Iris pigment epithelial cell (primary cell): ENCODE results near the gene IL6.
"Not testable (repeated sequence)": the region's sequence is repeated elsewhere in the genome, so short reads cannot be mapped to it uniquely, and the experiment has no call there.

Experiments
- DNase-seq: peaks from one replicate; pipeline ENCODE4 v3.0.0-alpha.2; 2011; ENCODE audit warnings: low read depth

The IL6 gene

DNA sequence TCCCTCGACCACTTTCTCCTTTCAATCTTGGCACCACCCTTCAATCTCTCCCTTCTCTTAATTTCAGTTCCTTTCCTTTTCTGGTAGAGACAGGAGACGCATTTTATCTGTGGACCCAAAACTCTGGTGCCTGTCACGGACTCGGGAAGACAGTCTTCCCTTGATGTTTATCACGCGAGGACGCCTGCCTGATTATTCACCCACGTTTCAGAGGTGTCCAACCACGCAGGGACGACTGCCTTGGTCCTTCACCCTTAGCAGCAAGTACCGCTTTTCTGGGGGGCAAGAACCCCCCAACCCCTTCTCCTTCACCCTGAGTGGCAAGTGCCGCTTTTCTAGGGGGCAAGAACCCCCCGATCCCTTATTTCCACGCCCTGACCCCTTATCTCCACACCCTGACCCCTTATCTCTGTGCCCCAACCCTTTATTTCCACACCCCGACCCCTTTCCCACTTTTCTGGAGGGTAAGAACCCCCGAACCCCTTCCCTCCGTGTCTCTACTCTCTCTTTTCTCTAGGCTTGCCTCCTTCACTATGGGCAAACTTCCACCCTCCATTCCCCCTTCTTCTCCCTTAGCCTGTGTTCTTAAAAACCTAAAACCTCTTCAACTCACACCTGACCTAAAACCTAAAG, 22.9 kb upstream of the IL6 start:
- DNase-seq: not testable (repeated sequence)

DNA sequence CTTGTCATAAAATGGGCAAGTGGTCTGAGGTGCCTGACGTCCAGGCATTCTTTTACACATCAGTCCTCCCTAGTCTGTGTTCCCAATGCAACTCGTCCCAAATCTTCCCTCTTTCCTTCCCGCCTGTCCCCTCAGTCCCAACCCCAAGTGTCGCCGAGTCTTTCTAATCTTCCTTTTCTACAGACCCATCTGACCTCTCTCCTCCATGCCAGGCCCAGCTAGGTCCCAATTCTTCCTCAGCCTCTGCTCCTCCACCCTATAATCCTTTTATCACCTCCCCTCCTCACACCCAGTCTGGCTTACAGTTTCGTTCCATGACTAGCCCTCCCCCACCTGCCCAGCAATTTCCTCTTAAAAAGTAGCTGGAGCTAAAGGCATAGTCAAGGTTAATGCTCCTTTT, 22.3 kb upstream of the IL6 start:
- not testable (repeated sequence) for DNase-seq

GRCh38 chr7:22705874-22706273, 21.1 kb upstream of the IL6 start:
- DNase-seq: not testable (repeated sequence)

- DNase-seq: not testable (repeated sequence)
These were observed 19.8 kb upstream of the IL6 start for GRCh38 chr7:22707026-22707691.

DNA sequence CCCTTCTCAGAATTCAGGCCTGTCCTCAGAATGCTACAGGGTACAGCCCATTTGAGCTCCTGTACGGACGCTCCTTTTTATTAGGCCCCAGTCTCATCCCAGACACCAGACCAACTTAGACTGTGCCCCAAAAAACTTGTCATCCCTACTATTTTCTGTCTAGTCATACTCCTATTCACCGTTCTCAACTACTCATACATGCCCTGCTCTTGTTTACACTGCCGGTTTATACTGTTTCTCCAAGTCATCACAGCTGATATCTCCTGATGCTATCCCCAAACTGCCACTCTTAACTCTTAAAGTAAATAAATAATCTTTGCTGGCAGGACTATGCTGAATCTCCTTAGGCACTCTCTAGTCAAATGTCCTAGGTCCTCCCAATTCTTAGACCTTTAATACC, 18.8 kb upstream of the IL6 start:
- not testable (repeated sequence) for DNase-seq

DNA sequence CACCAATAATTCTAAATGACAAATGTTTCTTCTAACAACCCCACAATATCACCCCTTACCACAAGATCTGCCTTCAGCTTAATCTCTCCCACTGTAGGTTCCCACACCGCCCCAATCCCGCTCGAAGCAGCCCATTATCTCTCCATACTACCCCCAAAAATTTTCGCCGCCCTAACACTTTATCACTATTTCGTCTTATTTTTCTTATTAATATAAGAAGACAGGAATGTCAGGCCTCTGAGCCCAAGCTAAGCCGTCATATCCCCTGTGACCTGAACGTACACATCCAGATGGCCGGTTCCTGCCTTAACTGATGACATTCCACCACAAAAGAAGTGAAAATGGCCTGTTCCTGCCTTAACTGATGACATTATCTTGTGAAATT, 18.3 kb upstream of the IL6 start:
- not testable (repeated sequence) for DNase-seq

DNA sequence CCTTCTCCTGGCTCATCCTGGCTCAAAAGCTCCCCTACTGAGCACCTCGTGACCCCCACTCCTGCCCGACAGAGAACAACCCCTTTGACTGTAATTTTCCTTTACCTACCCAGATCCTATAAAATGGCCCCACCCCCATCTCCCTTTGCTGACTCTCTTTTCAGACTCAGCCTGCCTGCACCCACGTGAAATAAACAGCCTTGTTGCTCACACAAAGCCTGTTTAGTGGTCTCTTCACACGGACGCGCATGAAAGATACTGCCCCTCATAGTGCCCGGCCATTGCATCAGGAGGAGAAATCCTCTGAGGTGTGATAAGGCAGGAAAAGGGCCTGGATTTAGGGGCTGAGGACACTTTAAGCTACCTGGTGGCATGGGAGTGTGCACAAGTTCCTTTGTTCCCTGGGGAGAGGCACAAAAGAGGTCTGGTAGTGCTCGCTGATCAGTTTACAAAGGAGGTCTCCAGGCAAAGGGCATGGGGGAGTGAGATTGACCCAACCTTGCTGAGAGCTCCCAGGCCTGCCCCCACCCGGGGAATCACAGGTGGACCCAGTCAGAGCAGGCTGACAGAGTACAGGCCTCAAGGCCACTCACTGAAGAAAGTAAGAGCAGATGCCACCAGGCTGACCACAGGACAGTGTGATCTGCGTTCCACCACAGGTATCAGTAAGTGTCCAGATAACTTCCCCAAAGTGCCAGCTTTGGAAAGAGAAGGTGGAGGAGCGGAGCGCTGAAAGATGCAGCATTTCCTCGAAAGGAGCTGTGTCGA, 17.8 kb upstream of the IL6 start:
- not testable (repeated sequence) for DNase-seq

DNA sequence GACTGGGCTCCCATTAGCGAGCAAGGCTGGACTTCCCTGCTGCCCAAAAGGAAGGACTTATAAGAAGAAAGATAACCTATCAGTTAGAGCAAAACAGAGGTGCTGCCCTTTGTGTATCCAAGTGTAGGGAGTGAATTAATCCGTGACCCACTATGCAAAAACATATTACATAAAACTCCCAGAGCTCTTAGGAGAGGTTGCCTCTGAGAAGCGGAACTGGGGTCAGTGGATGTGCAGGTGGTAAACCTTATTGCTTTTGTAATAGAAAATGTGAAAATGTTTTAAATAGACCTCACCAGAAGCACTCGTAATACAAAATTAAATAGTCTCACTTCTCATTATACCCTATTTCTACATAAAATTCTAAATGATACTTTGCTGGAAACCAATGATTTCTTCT, 17.1 kb upstream of the IL6 start:
- no peak for DNase-seq

GRCh38 chr7:22712999-22713398, 14.0 kb upstream of the IL6 start:
- no peak for DNase-seq

GRCh38 chr7:22713463-22713862, 13.5 kb upstream of the IL6 start:
- DNase-seq: no peak

- DNase-seq: no peak
These were observed 11.0 kb upstream of the IL6 start for GRCh38 chr7:22715969-22716368.

- no peak for DNase-seq
These were observed 9.2 kb upstream of the IL6 start for GRCh38 chr7:22717760-22718159.

GRCh38 chr7:22718200-22718711, 8.7 kb upstream of the IL6 start:
- DNase-seq: peak; percentile 94

DNA sequence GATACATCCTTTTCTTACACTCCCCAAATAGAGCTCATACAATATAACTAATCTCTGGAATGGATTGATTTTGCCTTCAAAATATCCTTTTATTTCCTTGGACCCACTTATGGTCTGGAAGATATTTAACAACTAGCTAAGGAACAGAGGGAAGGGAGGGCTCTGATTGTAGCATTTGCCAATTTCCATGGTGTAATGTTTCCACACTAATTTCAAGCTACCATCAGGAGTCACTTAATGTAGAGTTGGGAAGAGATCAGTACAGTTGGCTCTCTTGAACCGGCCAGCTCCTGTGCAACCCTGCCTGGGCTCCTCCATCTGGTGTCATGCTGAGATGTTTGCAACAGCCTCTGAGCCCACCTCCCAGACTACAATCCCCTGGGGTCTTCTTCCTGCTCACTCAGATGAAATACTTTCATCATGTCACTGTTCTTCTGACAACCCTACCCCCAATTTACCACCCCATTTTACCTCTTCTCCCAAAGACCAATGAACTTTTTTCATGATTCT, 8.0 kb upstream of the IL6 start:
- DNase-seq: no peak

GRCh38 chr7:22720791-22721786, 5.9 kb upstream of the IL6 start:
- no peak for DNase-seq

DNA sequence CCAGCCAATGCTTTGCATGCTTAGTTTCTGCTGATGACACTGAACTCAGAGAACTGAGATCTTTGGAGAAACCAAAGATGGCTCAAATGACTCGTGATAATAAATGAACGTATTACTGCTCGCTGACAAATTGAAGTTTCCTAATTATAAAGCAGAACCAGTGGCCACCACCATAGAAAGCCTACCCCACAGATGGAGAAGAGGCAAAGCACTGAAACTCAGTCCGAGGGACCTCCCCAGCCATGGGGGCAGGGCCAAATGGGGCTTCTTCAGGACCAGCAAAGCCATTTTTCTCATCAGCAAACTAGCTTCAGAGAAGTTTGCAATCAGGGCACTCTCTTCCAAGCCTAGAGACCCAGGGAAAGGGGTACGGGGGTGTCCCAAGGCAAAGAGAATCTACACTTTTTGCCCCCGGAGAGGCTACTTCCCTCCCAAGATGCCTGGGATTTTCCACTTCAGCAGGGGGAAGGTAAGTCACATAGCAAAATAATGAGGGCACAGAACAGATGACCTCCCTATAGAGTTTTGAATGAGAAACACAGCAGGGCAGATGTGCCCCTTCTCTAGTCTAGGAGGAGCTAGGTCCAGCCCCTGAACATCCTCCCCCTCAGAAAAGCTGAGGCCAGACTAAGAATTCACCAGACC, 4.3 kb upstream of the IL6 start:
- no peak for DNase-seq

- DNase-seq: no peak
These were observed 3.8 kb upstream of the IL6 start for GRCh38 chr7:22723181-22723601.

GRCh38 chr7:22723637-22724036, 3.4 kb upstream of the IL6 start:
- peak; percentile 63 for DNase-seq

DNA sequence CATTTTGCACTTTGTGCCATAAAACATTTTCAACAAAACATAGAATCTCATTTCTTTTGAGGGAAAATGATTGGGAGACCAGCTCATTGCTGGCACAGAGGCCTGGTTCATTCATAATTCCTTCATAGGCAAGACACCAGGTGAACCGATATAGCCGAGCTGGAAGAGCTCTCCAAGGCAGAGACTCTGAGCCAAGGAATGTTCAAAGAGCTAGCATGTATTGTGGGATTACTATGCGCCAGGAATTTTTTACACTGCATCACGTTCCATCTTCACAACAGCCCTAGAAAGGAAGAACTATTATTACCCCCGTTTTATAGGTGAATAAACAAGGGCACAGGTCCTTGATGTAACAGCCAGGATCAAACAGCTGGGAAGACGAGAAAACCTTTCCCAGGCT, 2.1 kb upstream of the IL6 start:
- no peak for DNase-seq

- no peak for DNase-seq
These were observed 1.4 kb upstream of the IL6 start for GRCh38 chr7:22725585-22725984.

- DNase-seq: peak; percentile 88
These were observed 574 bp upstream of the IL6 start for GRCh38 chr7:22726345-22726906.
